Transverse colon (tissue), 4 donors: ENCODE results near the gene DCP1B. TPM values are rescaled to one million over a fixed set of nuclear protein-coding genes. Genes with fewer than 3 reads are reported as not detected.
A peak's percentile ranks its signal among the peaks of the same experiment; 100 is the strongest.

Experiments used
- DNase-seq: peaks from one replicate; pipeline ENCODE4 v3.0.0-alpha.2; 2019
- H3K27ac ChIP-seq, 4 donors: fragments of 200-600 bp; sonication (generic); 2 replicates each; pipeline ENCODE4 v1.5.1; 2016 to 2018; ENCODE audit warnings: inconsistent platforms in 4 of 4
- H3K27me3 ChIP-seq: fragments of 200-600 bp; sonication (generic); 2 replicates; pipeline ENCODE4 v1.5.1; 2017; ENCODE audit warnings: inconsistent platforms
- H3K36me3 ChIP-seq, 4 donors: fragments of 200-600 bp; sonication (generic); 2 replicates each; pipeline ENCODE4 v1.5.1; 2017 to 2019; ENCODE audit warnings: inconsistent platforms in 4 of 4
- H3K4me1 ChIP-seq, 4 donors: fragments of 200-600 bp; sonication (generic); 2 replicates each; pipeline ENCODE4 v1.5.1; 2017 to 2020; ENCODE audit warnings: inconsistent platforms in 4 of 4
- H3K4me3 ChIP-seq, 4 donors: fragments of 200-600 bp; sonication (generic); 1 replicate in 1 of 4; 2 replicates in 3 of 4; pipeline versions ENCODE4 v1.5.1 to v1.6.1; 2017 to 2019; ENCODE audit warnings: inconsistent platforms in 4 of 4
- H3K9me3 ChIP-seq, 2 donors: fragments of 200-600 bp; sonication (generic); 2 replicates each; pipeline ENCODE4 v1.5.1; 2017 to 2019; ENCODE audit warnings: inconsistent platforms in 2 of 2
- EP300 ChIP-seq: sonication (generic); formaldehyde crosslinking; IDR thresholded peaks from one replicate; pipeline ENCODE4 v1.6.1; 2017; ENCODE audit warnings: antibody characterized with exemption, low read depth
- POLR2A ChIP-seq: fragments of 450-650 bp; IDR thresholded peaks from one replicate; pipeline ENCODE4 v1.6.1; 2016; ENCODE audit warnings: antibody characterized with exemption, mild to moderate bottlenecking, moderate library complexity
- POLR2AphosphoS5 ChIP-seq, 3 donors: sonication (generic); formaldehyde crosslinking; IDR thresholded peaks; one replicate each; pipeline ENCODE4 v1.6.1; 2016; ENCODE audit warnings: antibody characterized with exemption in 3 of 3
- WGBS, 2 donors: methylation state at CpG; one replicate each; pipeline ENCODE4 v1.1.5; 2018; ENCODE audit warnings: low coverage in 1 of 2; 5-methylcytosine and 5-hydroxymethylcytosine counted together
- in situ Hi-C, 4 donors: fragments of 200-750 bp; cut with MboI; loops; one replicate each; pipeline versions ENCODE4 v1.15.0 to v1.15.1; 2017; ENCODE audit warnings: low sequenced_read_pairs in 3 of 4, low pct_ligation_motif_present in 1 of 4, low pct_unique_long_range_greater_than_20kb in 1 of 4
- intact Hi-C: fragments of 100-400 bp; cut with DNase I; formaldehyde crosslinking; loops from one replicate; pipeline ENCODE4 v1.15.1; 2023; ENCODE audit warnings: low total_unique reads
- total RNA-seq, 4 donors: library from RNA; depleted of rRNA; stranded (reverse); fragments of >200 nt; gene quantifications; one replicate each; pipeline ENCODE4 v1.1.0, GENCODE V29; 2016
- TF ChIP-seq, protein P1 (sequence below), 5 experiments: fragments of 200-600 bp in 3 of 5; fragments of 450-650 bp in 2 of 5; sonication (generic) in 3 of 5; IDR thresholded peaks; 1 replicate in 2 of 5; 2 replicates in 3 of 5; pipeline ENCODE4 v1.5.1; 2016 to 2017; ENCODE audit warnings: antibody characterized with exemption in 5 of 5, inconsistent platforms in 3 of 5, mild to moderate bottlenecking in 2 of 5, moderate library complexity in 1 of 5

The DCP1B gene
- total RNA-seq, 4 donors from 2014 or later, result 17.3 to 26.2 (median 20.6) TPM

DNA sequence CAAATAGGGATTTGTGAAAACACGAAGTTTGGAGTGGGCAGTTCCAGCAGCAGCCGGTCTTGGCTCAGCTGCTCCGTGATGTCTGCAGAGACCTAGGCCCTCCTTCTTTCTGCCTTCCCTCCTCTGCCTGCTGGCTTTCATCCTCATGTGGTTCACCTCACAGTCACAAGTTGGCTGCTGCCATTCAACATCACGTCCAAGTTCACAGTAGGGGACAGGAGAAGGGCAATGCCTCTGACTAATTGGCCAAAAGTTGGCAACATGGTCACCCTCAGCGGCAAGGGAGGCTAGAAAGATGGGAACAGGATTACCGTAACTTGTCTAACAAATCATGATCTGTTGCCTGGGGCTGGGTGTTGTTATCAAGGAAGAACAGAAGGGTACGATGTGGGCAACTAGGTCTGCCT is 78.0 kb downstream of the DCP1B start:
- WGBS, 2 donors, result 83 to 86% methylated on average over 1 to 7 of the region's 7 CpGs

DNA sequence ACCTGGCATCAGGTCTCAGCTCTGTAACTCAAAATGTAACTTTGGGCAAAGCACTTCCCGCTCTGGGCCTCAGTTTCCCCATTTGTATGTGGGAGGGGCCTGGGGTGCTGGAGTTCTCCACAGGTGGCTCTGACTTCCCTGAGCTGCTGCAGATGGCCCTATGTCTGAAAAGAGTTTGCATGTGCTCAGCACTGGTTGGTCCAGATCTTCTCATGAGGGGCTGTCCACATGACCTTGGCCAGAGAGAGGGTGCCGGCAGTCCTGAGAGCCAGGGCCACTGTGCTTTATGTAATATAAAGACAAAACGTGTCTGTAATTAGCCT is 78.6 kb downstream of the DCP1B start:
- H3K4me1 ChIP-seq, result peaks cover 0 to 7% (median 5%) of the 10 kb centered on the region in 4 donors
- no peak overlapping the region for H3K4me3 ChIP-seq
- no peaks in the 10 kb centered on the region for H3K9me3 ChIP-seq
- no peak for DNase-seq
- H3K27me3 ChIP-seq, result peaks cover 3% of the 10 kb centered on the region
- H3K36me3 ChIP-seq, result no peaks in the 10 kb centered on the region
- intact Hi-C loops, result no loop called here
- in situ Hi-C loops, result no loop called here
- TF ChIP-seq POLR2AphosphoS5 (IDR thresholded peaks at IDR 0.05) (no peak), POLR2A (no peak), EP300 (no peak)
- TF ChIP-seq, protein P1, sequence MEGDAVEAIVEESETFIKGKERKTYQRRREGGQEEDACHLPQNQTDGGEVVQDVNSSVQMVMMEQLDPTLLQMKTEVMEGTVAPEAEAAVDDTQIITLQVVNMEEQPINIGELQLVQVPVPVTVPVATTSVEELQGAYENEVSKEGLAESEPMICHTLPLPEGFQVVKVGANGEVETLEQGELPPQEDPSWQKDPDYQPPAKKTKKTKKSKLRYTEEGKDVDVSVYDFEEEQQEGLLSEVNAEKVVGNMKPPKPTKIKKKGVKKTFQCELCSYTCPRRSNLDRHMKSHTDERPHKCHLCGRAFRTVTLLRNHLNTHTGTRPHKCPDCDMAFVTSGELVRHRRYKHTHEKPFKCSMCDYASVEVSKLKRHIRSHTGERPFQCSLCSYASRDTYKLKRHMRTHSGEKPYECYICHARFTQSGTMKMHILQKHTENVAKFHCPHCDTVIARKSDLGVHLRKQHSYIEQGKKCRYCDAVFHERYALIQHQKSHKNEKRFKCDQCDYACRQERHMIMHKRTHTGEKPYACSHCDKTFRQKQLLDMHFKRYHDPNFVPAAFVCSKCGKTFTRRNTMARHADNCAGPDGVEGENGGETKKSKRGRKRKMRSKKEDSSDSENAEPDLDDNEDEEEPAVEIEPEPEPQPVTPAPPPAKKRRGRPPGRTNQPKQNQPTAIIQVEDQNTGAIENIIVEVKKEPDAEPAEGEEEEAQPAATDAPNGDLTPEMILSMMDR (IDR thresholded peaks at IDR 0.05), result no peak
- WGBS, 2 donors, result 67 to 83% methylated on average over 1 to 3 of the region's 3 CpGs
- H3K27ac ChIP-seq, result peak overlapping the region in 1 of 4 donors; percentile 41

More for the DNA sequence above, 78.0 kb downstream of the DCP1B start:
- Histone ChIP-seq H3K27ac (no peak overlapping the region), H3K9me3 (no peaks in the 10 kb centered on the region), H3K4me3 (no peak overlapping the region), H3K36me3 (no peaks in the 10 kb centered on the region), H3K4me1 (peaks cover 0 to 7% (median 5%) of the 10 kb centered on the region in 4 donors), H3K27me3 (peaks cover 3% of the 10 kb centered on the region)
- no peak for TF ChIP-seq POLR2AphosphoS5 (IDR thresholded peaks at IDR 0.05)
- no peak for DNase-seq
- intact Hi-C loops (no loop called here), in situ Hi-C loops (no loop called here)

DNA sequence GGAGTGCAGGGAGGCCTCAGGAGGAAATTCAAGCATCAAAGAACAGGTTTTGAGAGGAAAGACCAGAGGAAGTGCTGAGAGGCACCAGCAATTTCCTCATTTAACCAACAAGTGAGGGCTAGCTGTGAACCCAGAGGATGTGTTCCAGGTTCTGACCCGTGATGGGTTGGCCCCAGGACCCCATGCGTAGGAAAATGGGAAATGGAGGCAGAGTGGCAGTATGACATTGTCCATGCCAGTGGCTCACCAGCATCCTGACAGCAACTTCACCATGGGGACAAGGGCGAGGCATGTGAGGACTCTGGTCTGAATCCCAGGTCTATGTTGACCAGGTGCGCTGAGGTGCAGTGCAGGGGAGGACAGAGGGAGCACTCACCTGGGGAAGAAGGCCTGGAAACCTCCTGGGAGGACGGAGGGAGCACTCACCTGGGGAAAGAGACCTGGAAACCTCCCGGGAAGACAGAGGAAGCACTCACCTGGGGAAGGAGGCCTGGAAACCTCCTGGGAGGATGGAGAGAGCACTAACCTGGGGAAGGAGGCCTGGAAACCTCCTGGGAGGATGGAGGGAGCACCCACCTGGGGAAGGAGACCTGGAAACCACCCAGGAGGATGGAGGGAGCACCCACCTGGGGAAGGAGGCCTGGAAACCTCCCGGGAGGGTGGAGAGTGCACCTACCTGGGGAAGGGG is 79.1 kb downstream of the DCP1B start:
- in situ Hi-C loops, result no loop called here

DNA sequence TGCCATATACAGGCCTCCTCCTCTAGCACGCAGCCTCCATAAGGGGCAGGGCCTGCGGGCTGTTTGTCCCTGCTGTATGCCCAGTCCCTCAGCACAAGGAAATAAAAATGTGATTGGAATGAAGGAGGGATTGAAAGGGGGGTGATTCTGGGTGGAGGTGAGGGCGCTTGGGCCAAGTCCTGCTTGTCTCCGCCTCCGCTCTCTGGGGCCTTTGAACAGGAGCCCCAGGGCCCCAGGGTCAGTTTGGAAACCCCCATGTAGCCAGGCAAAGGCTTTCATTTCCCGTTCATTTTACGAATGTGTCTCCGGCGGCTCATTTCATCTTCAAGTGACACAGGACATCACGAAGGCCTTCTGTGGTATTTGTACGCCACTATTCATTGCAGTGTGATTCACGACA is 81.3 kb downstream of the DCP1B start:
- DNase-seq, result no peak
- 80 to 82% methylated on average over 1 to 12 of the region's 12 CpGs for WGBS, 2 donors

More for the DNA sequence above, 79.1 kb downstream of the DCP1B start:
- no peaks in the 10 kb centered on the region for H3K36me3 ChIP-seq
- 61% methylated on average over 7 of the region's 7 CpGs; no CpG with 5 or more reads in 1 of the 2 donors for WGBS, 2 donors
- no peaks in the 10 kb centered on the region for H3K9me3 ChIP-seq
- intact Hi-C loops, result no loop called here
- no peak for DNase-seq
- H3K27me3 ChIP-seq, result peaks cover 3% of the 10 kb centered on the region
- H3K27ac ChIP-seq, result peak overlapping the region in 2 of 4 donors; percentile 34 to 41
- H3K4me3 ChIP-seq, result no peak overlapping the region
- peaks cover 0 to 7% (median 5%) of the 10 kb centered on the region in 4 donors for H3K4me1 ChIP-seq
- TF ChIP-seq, protein P1 (IDR thresholded peaks at IDR 0.05), result no peak
- TF ChIP-seq POLR2AphosphoS5 (IDR thresholded peaks at IDR 0.05) (no peak), EP300 (no peak), POLR2A (no peak)

More for the DNA sequence above, 81.3 kb downstream of the DCP1B start:
- Histone ChIP-seq H3K27ac (no peak overlapping the region), H3K27me3 (peaks cover 3% of the 10 kb centered on the region), H3K36me3 (no peaks in the 10 kb centered on the region), H3K4me1 (peaks cover 0 to 7% (median 5%) of the 10 kb centered on the region in 4 donors), H3K9me3 (no peaks in the 10 kb centered on the region), H3K4me3 (no peak overlapping the region)
- TF ChIP-seq POLR2AphosphoS5 (IDR thresholded peaks at IDR 0.05) (no peak), EP300 (no peak), POLR2A (no peak)
- TF ChIP-seq, protein P1 (IDR thresholded peaks at IDR 0.05), result no peak
- in situ Hi-C loops (no loop called here), intact Hi-C loops (no loop called here)
